ENCODE results near the gene PRKCZ. TPM values are rescaled to one million over a fixed set of nuclear protein-coding genes. Genes with fewer than 3 reads are reported as not detected.

Gene PRKCZ
- total and polyA plus RNA-seq, 4 donors: 4.8 to 9.9 (median 8.4) TPM

- no peak for DNase-seq (ENCODE audit: low spot score)
- H3K9ac ChIP-seq (ENCODE audit: low read depth in 1 of 2, low read length in 2 of 2): no peak overlapping the region
- no peaks in the 10 kb centered on the region for H3K36me3 ChIP-seq (ENCODE audit: control insufficient read depth in 4 of 4, insufficient read depth in 3 of 4, low read depth in 1 of 4, low read length in 3 of 4)
- no peaks in the 10 kb centered on the region for H3K27me3 ChIP-seq (ENCODE audit: control insufficient read depth in 4 of 4, insufficient read depth in 4 of 4, low read length in 3 of 4)
- no peak for TF ChIP-seq FOXA1 (IDR thresholded peaks at IDR 0.05)
- no peak for TF ChIP-seq RXRA (IDR thresholded peaks at IDR 0.05)
- no peak for TF ChIP-seq JUND (IDR thresholded peaks at IDR 0.05)
- no peak for TF ChIP-seq GABPA (IDR thresholded peaks at IDR 0.05 in 1 of 2, conservative IDR thresholded peaks at IDR 0.05 in 1 of 2)
- no peak for TF ChIP-seq EGR1 (IDR thresholded peaks at IDR 0.05; ENCODE audit: low read depth in 2 of 2)
- no peak for TF ChIP-seq CTCF (IDR thresholded peaks at IDR 0.05; ENCODE audit: low read depth, low read length, missing input control)
- TF ChIP-seq HNF4A (conservative IDR thresholded peaks at IDR 0.05): no peak
- no peak for TF ChIP-seq YY1 (IDR thresholded peaks at IDR 0.05)
- no peak for TF ChIP-seq MAX (IDR thresholded peaks at IDR 0.05)
- no peak for TF ChIP-seq NR2F2 (IDR thresholded peaks at IDR 0.05)
- no peak for TF ChIP-seq FOXA2 (IDR thresholded peaks at IDR 0.05)
- no peak for TF ChIP-seq HNF4G (IDR thresholded peaks at IDR 0.05)
- no peak for TF ChIP-seq ZBTB33 (IDR thresholded peaks at IDR 0.05)
- no peak for TF ChIP-seq ATF3 (IDR thresholded peaks at IDR 0.05)
- no peak for TF ChIP-seq REST (IDR thresholded peaks at IDR 0.05)
- no peak for TF ChIP-seq TAF1 (conservative IDR thresholded peaks at IDR 0.05)
- TF ChIP-seq SP1 (IDR thresholded peaks at IDR 0.05): no peak
- no peak for TF ChIP-seq RAD21 (IDR thresholded peaks at IDR 0.05)
- H3K4me1 ChIP-seq (ENCODE audit: control insufficient read depth in 4 of 4, insufficient read depth in 4 of 4, low read length in 3 of 4): peaks cover 7 to 29% (median 19%) of the 10 kb centered on the region in 4 donors
- WGBS: 84% methylated on average over 11 of the region's 11 CpGs
- peak overlapping the region; percentile 92 to 93 for H3K27ac ChIP-seq (ENCODE audit: low read depth in 1 of 2, low read length in 2 of 2)
- H3K9me3 ChIP-seq (ENCODE audit: control insufficient read depth in 4 of 4, low read length in 3 of 4): no peaks in the 10 kb centered on the region
- no peak overlapping the region for H3K4me3 ChIP-seq (ENCODE audit: low read depth in 1 of 3, low read length in 3 of 3)
These were observed 145.6 kb downstream of the PRKCZ start for GRCh38 chr1:2195785-2196184.
